Neural cell (in vitro differentiated cells): Measurements from ENCODE around the gene LRRC71. TPM values are rescaled to one million over a fixed set of nuclear protein-coding genes. Genes with fewer than 3 reads are reported as not detected.

Experiments
- H2AFZ ChIP-seq: fragments of 200-600, 300-800 bp; sonication (generic), shearing (Covaris generic); 2 replicates; pipeline ENCODE4 v1.6.0; 2014; ENCODE audit warnings: low read depth, mild to moderate bottlenecking, antibody characterized with exemption, low read length, moderate library complexity
- H3F3A ChIP-seq: fragments of 200-600 bp; shearing (Covaris generic); 2 replicates; pipeline ENCODE4 v1.6.1; 2016; ENCODE audit warnings: mild to moderate bottlenecking, moderate library complexity, mixed read lengths, antibody characterized with exemption, low read length; ENCODE audit not compliant: insufficient read depth, poor library complexity, severe bottlenecking
- H3K27ac ChIP-seq: fragments of 200-600, 300-800 bp; sonication (generic), shearing (Covaris generic); 2 replicates; pipeline ENCODE4 v1.5.1; 2014; ENCODE audit warnings: mild to moderate bottlenecking, low read length, moderate library complexity
- H3K27me3 ChIP-seq: fragments of 300-800, 200-600 bp; sonication (generic), shearing (Covaris generic); 2 replicates; pipeline ENCODE4 v1.6.0; 2014; ENCODE audit warnings: mild to moderate bottlenecking, low read depth, low read length, moderate library complexity; ENCODE audit not compliant: insufficient read depth
- H3K36me3 ChIP-seq: fragments of 300-800, 200-600 bp; sonication (generic), shearing (Covaris generic); 2 replicates; pipeline ENCODE4 v1.5.1; 2014; ENCODE audit warnings: mild to moderate bottlenecking, antibody characterized with exemption, low read length, moderate library complexity; ENCODE audit not compliant: insufficient read depth
- H3K4me2 ChIP-seq: fragments of 300-800, 200-600 bp; sonication (generic), shearing (Covaris generic); 2 replicates; pipeline ENCODE4 v1.6.0; 2014; ENCODE audit warnings: mild to moderate bottlenecking, low read length
- H3K4me3 ChIP-seq: fragments of 300-800, 200-600 bp; sonication (generic), shearing (Covaris generic); 2 replicates; pipeline ENCODE4 v1.5.1; 2014; ENCODE audit warnings: mild to moderate bottlenecking, low read length, moderate library complexity
- H3K79me2 ChIP-seq: fragments of 200-600 bp; shearing (Covaris generic); replicated peaks from 2 replicates; pipeline ENCODE4 v1.6.0; 2014; ENCODE audit warnings: mild to moderate bottlenecking, low read length, moderate library complexity; ENCODE audit not compliant: insufficient read depth
- H3K9ac ChIP-seq: fragments of 300-800, 200-600 bp; sonication (generic), shearing (Covaris generic); 2 replicates; pipeline ENCODE4 v1.6.1; 2016; ENCODE audit warnings: mild to moderate bottlenecking, low read length, mixed read lengths
- H3K9me2 ChIP-seq: fragments of 200-600 bp; shearing (Covaris generic); 2 replicates; pipeline ENCODE4 v1.6.1; 2016; ENCODE audit warnings: mild to moderate bottlenecking, low read length, mixed read lengths; ENCODE audit not compliant: insufficient read depth
- H3K9me3 ChIP-seq: fragments of 200-600, 300-800 bp; sonication (generic), shearing (Covaris generic); 2 replicates; pipeline ENCODE4 v1.6.1; 2016; ENCODE audit warnings: mild to moderate bottlenecking, mixed run types, low read length, moderate library complexity, mixed read lengths
- H4K20me1 ChIP-seq: fragments of 200-600 bp; shearing (Covaris generic); 2 replicates; pipeline ENCODE4 v1.6.1; 2016; ENCODE audit warnings: mild to moderate bottlenecking, mixed run types; ENCODE audit not compliant: insufficient read depth
- EP300 ChIP-seq: fragments of 450-650 bp; conservative IDR thresholded peaks from 2 replicates; pipeline ENCODE4 v1.6.1; 2014; ENCODE audit warnings: antibody characterized with exemption, mild to moderate bottlenecking, moderate library complexity; ENCODE audit not compliant: poor library complexity, severe bottlenecking
- EZH2 ChIP-seq: fragments of 200-600, 300-800 bp; shearing (Covaris generic), sonication (generic); IDR thresholded peaks from 2 replicates; pipeline ENCODE4 v1.6.1; 2014; ENCODE audit warnings: antibody characterized with exemption, low read length, borderline replicate concordance, mild to moderate bottlenecking; ENCODE audit not compliant: insufficient read depth, poor library complexity, severe bottlenecking
- MXI1 ChIP-seq: fragments of 450-650 bp; conservative IDR thresholded peaks from 2 replicates; pipeline ENCODE4 v1.6.1; 2014; ENCODE audit warnings: antibody characterized with exemption, mild to moderate bottlenecking; ENCODE audit not compliant: poor library complexity, severe bottlenecking
- POLR2AphosphoS5 ChIP-seq: IDR thresholded peaks from 2 replicates; pipeline ENCODE4 v1.6.1; 2012
- RAD21 ChIP-seq: fragments of 450-650 bp; conservative IDR thresholded peaks from 2 replicates; pipeline ENCODE4 v1.6.1; 2014; ENCODE audit warnings: antibody characterized with exemption, mild to moderate bottlenecking, moderate library complexity
- REST ChIP-seq: IDR thresholded peaks from 2 replicates; pipeline ENCODE4 v1.6.1; 2012; ENCODE audit warnings: borderline replicate concordance
- SMC3 ChIP-seq: fragments of 450-650 bp; conservative IDR thresholded peaks from 2 replicates; pipeline ENCODE4 v1.6.1; 2014; ENCODE audit warnings: antibody characterized with exemption, mild to moderate bottlenecking, moderate library complexity; ENCODE audit not compliant: poor library complexity
- TAF1 ChIP-seq: IDR thresholded peaks from 2 replicates; pipeline ENCODE4 v1.6.1; 2012; ENCODE audit warnings: low read depth
- polyA plus RNA-seq: library from polyadenylated mRNA; depleted of rRNA; stranded (reverse); fragments of >200 nt; gene quantifications from 2 replicates; pipeline ENCODE4 v1.2.3, GENCODE V29; 2014
- TF ChIP-seq, protein P1 (sequence below): fragments of 450-650 bp; IDR thresholded peaks from 2 replicates; pipeline ENCODE4 v1.5.1; 2014; ENCODE audit warnings: antibody characterized with exemption, mild to moderate bottlenecking, moderate library complexity; ENCODE audit not compliant: poor library complexity, severe bottlenecking

Gene LRRC71
- polyA plus RNA-seq, 1 donor from 2014 or later: not detected

DNA sequence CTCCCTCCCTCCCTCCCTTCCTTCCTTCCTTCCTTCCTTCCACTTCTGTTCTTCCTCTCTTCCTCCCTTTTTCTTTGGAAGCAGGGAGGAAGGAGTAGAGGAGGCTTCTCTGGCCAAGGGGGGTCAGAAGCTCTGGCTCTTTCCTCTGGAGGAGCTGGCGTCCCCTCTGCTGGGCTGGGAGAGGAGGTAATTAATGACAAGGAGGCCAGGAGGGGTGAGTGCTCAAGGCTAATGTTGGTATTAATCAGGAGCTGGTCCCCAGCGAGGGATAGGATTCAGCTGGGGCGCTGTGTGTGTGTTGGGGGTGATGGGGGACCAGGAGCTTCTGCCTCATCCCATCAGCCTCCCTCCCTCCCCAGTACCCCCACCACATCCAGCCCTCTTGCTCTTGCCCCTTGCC lies 33.1 kb upstream of the LRRC71 start:
- Histone ChIP-seq H3K9me2 (no peaks in the 10 kb centered on the region), H3K9me3 (no peaks in the 10 kb centered on the region), H3K36me3 (no peaks in the 10 kb centered on the region), H2AFZ (no peak overlapping the region), H3K9ac (no peak overlapping the region), H3K4me3 (peak overlapping the region; percentile 18), H3K27ac (peak overlapping the region; percentile 39), H3F3A (no peaks in the 10 kb centered on the region), H3K79me2 (no peaks in the 10 kb centered on the region), H3K27me3 (peaks cover 14% of the 10 kb centered on the region), H4K20me1 (no peaks in the 10 kb centered on the region), H3K4me2 (no peak overlapping the region)
- TF ChIP-seq REST (no peak), EP300 (no peak), EZH2 (no peak), SMC3 (no peak), TAF1 (no peak), MXI1 (no peak), POLR2AphosphoS5 (no peak), RAD21 (no peak)
- TF ChIP-seq, protein P1, sequence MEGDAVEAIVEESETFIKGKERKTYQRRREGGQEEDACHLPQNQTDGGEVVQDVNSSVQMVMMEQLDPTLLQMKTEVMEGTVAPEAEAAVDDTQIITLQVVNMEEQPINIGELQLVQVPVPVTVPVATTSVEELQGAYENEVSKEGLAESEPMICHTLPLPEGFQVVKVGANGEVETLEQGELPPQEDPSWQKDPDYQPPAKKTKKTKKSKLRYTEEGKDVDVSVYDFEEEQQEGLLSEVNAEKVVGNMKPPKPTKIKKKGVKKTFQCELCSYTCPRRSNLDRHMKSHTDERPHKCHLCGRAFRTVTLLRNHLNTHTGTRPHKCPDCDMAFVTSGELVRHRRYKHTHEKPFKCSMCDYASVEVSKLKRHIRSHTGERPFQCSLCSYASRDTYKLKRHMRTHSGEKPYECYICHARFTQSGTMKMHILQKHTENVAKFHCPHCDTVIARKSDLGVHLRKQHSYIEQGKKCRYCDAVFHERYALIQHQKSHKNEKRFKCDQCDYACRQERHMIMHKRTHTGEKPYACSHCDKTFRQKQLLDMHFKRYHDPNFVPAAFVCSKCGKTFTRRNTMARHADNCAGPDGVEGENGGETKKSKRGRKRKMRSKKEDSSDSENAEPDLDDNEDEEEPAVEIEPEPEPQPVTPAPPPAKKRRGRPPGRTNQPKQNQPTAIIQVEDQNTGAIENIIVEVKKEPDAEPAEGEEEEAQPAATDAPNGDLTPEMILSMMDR: no peak

DNA sequence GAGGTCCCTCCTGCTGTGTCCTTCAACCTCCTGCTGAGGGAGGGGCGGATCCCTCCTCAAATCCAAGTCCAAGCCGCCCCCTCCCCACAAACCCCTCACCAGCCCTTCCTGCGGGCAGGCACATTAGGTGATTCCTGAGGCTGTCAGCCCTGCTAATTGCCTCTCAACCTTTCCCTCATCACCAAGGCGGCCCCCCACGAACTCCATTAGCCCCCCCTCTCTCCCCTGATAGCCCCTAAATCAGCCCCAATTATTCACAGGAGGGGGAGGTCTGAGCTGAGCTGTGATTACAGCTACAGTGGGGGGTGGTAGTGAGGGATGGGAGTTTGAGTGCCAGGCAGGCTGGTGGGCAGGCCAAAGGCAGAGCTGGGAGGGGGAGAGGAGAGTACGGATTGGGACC lies 32.7 kb upstream of the LRRC71 start:
- Histone ChIP-seq H3K9me2 (no peaks in the 10 kb centered on the region), H3K4me2 (no peak overlapping the region), H3K27ac (peak overlapping the region; percentile 39), H3K79me2 (no peaks in the 10 kb centered on the region), H3K4me3 (peak overlapping the region; percentile 18), H3K27me3 (peaks cover 18% of the 10 kb centered on the region), H4K20me1 (no peaks in the 10 kb centered on the region), H3K36me3 (no peaks in the 10 kb centered on the region), H3K9me3 (no peaks in the 10 kb centered on the region), H3F3A (no peaks in the 10 kb centered on the region), H2AFZ (no peak overlapping the region), H3K9ac (peak overlapping the region; percentile 16)
- TF ChIP-seq POLR2AphosphoS5 (peak; percentile 44), RAD21 (no peak), REST (peak; percentile 39)
